ENCODE results near the gene PYROXD2.

DNA sequence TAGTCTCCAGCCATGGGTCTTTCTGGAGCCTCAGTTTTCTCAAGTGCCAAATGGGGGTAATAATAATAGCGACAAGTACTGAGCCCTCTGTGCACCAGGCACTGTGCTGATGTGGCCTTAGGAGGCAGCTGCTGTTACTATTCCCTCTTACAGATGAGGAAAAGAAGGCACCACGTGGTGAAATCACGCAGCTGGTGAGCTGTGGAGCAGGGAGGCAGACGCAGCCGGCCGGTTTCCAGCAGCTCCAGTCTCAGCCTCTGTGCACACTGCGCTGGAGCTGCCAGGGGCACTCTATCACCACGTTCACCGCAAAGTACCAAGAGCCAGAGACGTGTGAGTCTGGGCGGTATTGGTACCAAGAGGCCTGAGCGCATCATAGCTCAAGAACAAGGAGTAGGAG, 9.6 kb downstream of the PYROXD2 start:
- TF ChIP-seq POLR2A (IDR thresholded peaks at IDR 0.05), result no peak
- TF ChIP-seq, protein P1, sequence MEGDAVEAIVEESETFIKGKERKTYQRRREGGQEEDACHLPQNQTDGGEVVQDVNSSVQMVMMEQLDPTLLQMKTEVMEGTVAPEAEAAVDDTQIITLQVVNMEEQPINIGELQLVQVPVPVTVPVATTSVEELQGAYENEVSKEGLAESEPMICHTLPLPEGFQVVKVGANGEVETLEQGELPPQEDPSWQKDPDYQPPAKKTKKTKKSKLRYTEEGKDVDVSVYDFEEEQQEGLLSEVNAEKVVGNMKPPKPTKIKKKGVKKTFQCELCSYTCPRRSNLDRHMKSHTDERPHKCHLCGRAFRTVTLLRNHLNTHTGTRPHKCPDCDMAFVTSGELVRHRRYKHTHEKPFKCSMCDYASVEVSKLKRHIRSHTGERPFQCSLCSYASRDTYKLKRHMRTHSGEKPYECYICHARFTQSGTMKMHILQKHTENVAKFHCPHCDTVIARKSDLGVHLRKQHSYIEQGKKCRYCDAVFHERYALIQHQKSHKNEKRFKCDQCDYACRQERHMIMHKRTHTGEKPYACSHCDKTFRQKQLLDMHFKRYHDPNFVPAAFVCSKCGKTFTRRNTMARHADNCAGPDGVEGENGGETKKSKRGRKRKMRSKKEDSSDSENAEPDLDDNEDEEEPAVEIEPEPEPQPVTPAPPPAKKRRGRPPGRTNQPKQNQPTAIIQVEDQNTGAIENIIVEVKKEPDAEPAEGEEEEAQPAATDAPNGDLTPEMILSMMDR (IDR thresholded peaks at IDR 0.05), result no peak
- no peak for TF ChIP-seq POLR2AphosphoS5 (IDR thresholded peaks at IDR 0.05; ENCODE audit: insufficient read depth in 1 of 2, low read depth in 1 of 2)
